ENCODE measurements around the gene HIVEP1. TPM values are rescaled to one million over a fixed set of nuclear protein-coding genes. Genes with fewer than 3 reads are reported as not detected.
A peak's percentile ranks its signal among the peaks of the same experiment; 100 is the strongest.
"Not testable (repeated sequence)": the region's sequence is repeated elsewhere in the genome, so short reads cannot be mapped to it uniquely, and the experiment has no call there.

The HIVEP1 gene
- total RNA-seq, 4 donors from 2014 or later: 15.2 to 26.9 (median 17.6) TPM

DNA sequence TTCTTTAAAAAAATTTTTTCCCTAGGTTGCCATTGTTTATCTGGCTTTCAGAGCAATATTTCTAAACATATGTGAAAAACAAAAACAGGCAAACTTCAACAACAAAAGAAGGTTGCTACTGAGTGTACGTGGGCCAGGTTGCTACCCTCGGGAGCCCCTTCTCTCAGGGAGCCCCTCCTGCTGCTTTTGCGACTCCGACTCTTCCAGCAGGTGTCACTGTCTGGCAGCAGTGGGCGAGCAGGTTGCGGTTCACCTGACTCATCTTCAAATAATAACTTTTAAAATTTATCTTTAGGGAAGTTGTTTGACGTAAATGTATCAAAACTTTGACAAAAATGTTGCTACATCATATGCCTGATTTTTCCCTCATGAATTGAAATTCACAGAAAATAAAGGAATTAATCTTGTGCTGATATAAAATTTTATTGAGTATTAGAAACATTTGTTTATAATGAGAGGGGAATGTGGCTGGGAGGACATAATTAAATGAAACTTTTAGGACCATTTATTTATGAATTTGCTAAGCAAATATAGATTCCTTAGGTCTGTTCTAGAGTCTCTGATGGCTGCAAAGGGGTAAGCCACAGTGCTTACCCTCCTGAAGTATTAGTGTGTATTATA is 138.8 kb downstream of the HIVEP1 start:
- 57 to 62% methylated on average over 7 of the region's 7 CpGs for WGBS, 2 donors (ENCODE audit: low coverage in 1 of 2)
- TF ChIP-seq CTCF (IDR thresholded peaks at IDR 0.05) (peak in 2 of 4 experiments; percentile 9 to 41), EP300 (IDR thresholded peaks at IDR 0.05) (no peak)
- Histone ChIP-seq H3K36me3 (no peaks in the 10 kb centered on the region), H3K27me3 (no peaks in the 10 kb centered on the region), H3K4me1 (no peaks in the 10 kb centered on the region), H3K9me3 (no peaks in the 10 kb centered on the region), H3K27ac (no peak overlapping the region), H3K4me3 (no peak overlapping the region)
- ATAC-seq: no peak

- Histone ChIP-seq H3K4me3 (no peak overlapping the region), H3K4me1 (no peaks in the 10 kb centered on the region), H3K27me3 (no peaks in the 10 kb centered on the region), H3K27ac (no peak overlapping the region), H3K36me3 (no peaks in the 10 kb centered on the region), H3K9me3 (no peaks in the 10 kb centered on the region)
- WGBS, 2 donors (ENCODE audit: low coverage in 1 of 2): 88% methylated on average over 2 of the region's 2 CpGs
- TF ChIP-seq POLR2A (IDR thresholded peaks at IDR 0.05) (no peak), EP300 (IDR thresholded peaks at IDR 0.05) (no peak), POLR2AphosphoS5 (IDR thresholded peaks at IDR 0.05) (no peak), CTCF (IDR thresholded peaks at IDR 0.05) (no peak)
- no peak for ATAC-seq
Measured at GRCh38 chr6:12151433-12151820, 139.3 kb downstream of the HIVEP1 start.

GRCh38 chr6:12152023-12152970 is 140.2 kb downstream of the HIVEP1 start:
- H3K27me3 ChIP-seq: no peaks in the 10 kb centered on the region
- no peaks in the 10 kb centered on the region for H3K36me3 ChIP-seq
- ATAC-seq: no peak
- TF ChIP-seq CTCF (IDR thresholded peaks at IDR 0.05): no peak
- TF ChIP-seq POLR2AphosphoS5 (IDR thresholded peaks at IDR 0.05): no peak
- TF ChIP-seq EP300 (IDR thresholded peaks at IDR 0.05): no peak
- no peak for TF ChIP-seq POLR2A (IDR thresholded peaks at IDR 0.05)
- H3K4me1 ChIP-seq: no peaks in the 10 kb centered on the region
- WGBS, 2 donors (ENCODE audit: low coverage in 1 of 2): 82 to 85% methylated on average over 4 to 9 of the region's 9 CpGs
- no peak overlapping the region for H3K27ac ChIP-seq
- H3K4me3 ChIP-seq: no peak overlapping the region
- no peaks in the 10 kb centered on the region for H3K9me3 ChIP-seq

GRCh38 chr6:12155769-12156168 is 143.7 kb downstream of the HIVEP1 start:
- H3K4me3 ChIP-seq, H3K4me1 ChIP-seq, H3K36me3 ChIP-seq, H3K9me3 ChIP-seq, H3K27ac ChIP-seq, ATAC-seq, H3K27me3 ChIP-seq: not testable (repeated sequence)
- WGBS, 2 donors (ENCODE audit: low coverage in 1 of 2): 86 to 90% methylated on average over 2 of the region's 2 CpGs

DNA sequence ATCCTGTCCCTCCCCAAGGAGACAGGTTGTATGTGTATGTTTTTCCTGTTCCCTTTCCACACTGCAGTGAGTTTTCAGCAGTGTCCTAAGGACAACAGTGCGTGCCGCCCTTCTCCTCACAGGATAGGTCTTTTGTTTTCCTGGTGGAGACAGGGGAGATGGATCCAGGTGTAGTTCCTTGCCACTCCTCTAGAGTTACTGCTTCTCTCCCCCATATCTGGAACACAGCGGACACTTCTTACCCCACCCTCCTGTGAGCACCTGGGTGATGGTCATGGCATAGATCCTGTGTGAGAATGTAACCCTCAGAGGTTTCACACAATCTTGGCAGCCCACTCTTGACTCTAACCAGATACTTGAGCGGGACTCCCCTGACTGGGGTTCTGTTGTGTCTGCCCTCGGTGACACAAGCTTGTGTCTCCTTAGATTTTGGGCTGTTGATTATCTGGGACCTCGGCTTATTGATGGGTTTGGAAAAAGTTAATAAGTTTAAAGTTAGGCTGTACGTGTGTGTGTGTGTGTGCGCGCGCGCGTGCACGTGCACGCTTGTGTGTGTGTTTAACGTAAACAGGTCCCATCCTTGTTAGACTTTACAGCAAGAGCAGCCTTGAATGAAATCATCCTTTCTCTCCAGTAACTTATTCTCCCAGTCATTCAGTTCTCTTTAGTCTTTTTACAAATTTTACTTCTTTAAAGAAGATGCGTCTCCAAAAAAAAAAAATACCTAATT is 146.7 kb downstream of the HIVEP1 start:
- H3K36me3 ChIP-seq: peaks cover 0 to 31% of the 10 kb centered on the region in 2 donors
- TF ChIP-seq EP300 (IDR thresholded peaks at IDR 0.05) (no peak), POLR2A (IDR thresholded peaks at IDR 0.05) (no peak), CTCF (IDR thresholded peaks at IDR 0.05) (no peak), POLR2AphosphoS5 (IDR thresholded peaks at IDR 0.05) (no peak)
- WGBS, 2 donors (ENCODE audit: low coverage in 1 of 2): 95 to 96% methylated on average over 12 to 13 of the region's 16 CpGs
- H3K9me3 ChIP-seq: no peaks in the 10 kb centered on the region
- H3K27ac ChIP-seq: no peak overlapping the region
- no peaks in the 10 kb centered on the region for H3K27me3 ChIP-seq
- no peak for ATAC-seq
- no peaks in the 10 kb centered on the region for H3K4me1 ChIP-seq
- no peak overlapping the region for H3K4me3 ChIP-seq
